ENCODE results near the gene TBC1D7. TPM values are rescaled to one million over a fixed set of nuclear protein-coding genes. Genes with fewer than 3 reads are reported as not detected.

The TBC1D7 gene
- total RNA-seq, 2 donors from 2014 or later, result 20.3 to 22.8 TPM

- Mint-ChIP-seq H3K27ac (peak overlapping the region; percentile 72), H3K27me3 (ENCODE audit: low read depth) (no peaks in the 10 kb centered on the region), H3K4me3 (peak overlapping the region; percentile 48 to 52), H3K36me3 (ENCODE audit: insufficient read depth in 2 of 2) (peaks cover 4 to 25% of the 10 kb centered on the region in 2 donors), H3K4me1 (ENCODE audit: low read depth) (peaks cover 31% of the 10 kb centered on the region), H3K9me3 (no peaks in the 10 kb centered on the region)
- peak; percentile 51 to 61 for DNase-seq
- peak in 1 of 2 donors; percentile 8 for ATAC-seq (replicated peaks in 1 of 2)
Measured at GRCh38 chr6:13303668-13304017, 24.7 kb downstream of the TBC1D7 start.

DNA sequence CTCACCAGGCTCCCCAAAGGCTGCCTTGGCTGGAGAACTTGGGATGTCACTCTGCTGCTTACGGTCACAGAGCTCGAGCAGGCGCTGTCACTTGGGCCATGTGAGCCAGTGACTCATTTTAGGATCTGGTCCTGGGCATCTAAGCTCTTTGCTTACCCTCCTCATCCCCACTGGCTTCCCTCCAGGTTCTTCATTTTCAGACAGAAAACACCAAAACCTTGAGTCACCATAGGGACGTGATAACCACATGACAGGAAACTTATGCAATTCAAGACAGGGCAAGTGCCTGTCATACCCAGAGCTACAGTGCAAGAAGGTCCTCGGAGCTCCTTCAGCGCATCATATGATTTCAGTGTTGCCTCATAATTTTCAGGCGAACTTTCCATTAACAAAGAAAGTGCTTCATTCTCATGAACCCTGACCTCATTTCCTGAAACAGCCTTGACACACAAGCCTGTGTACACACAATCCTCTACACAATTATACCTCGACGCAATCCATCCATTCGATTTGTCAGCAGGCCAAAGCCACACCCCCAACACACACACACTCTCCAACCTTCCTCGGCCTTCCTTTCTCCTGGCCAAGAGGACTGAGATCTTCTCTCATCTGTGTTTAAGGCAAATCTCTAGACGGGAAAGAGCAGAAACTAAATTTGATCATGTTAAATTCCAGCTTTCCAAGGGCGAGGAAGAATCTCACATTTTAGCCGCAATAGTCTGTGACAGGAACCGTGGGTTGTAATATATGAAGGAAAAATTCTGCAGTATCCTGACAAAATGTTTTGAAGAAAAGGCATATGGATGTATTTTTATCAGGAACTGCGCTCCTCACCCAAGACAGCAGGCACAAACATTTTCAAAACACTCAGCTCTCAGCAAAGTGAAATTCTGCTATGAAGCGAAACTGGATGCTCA is 25.3 kb downstream of the TBC1D7 start:
- H3K27ac Mint-ChIP-seq, result peak overlapping the region; percentile 72
- peaks cover 31% of the 10 kb centered on the region for H3K4me1 Mint-ChIP-seq (ENCODE audit: low read depth)
- H3K36me3 Mint-ChIP-seq (ENCODE audit: insufficient read depth in 2 of 2), result peaks cover 3 to 25% of the 10 kb centered on the region in 2 donors
- DNase-seq (peak; percentile 82 to 83), ATAC-seq (replicated peaks in 1 of 2) (peak; percentile 96)
- H3K9me3 Mint-ChIP-seq, result no peaks in the 10 kb centered on the region
- H3K4me3 Mint-ChIP-seq, result peak overlapping the region; percentile 48 to 67
- no peaks in the 10 kb centered on the region for H3K27me3 Mint-ChIP-seq (ENCODE audit: low read depth)

GRCh38 chr6:13302291-13302690 is 26.0 kb downstream of the TBC1D7 start:
- Mint-ChIP-seq H3K27ac (peak overlapping the region; percentile 72), H3K27me3 (ENCODE audit: low read depth) (no peaks in the 10 kb centered on the region), H3K36me3 (ENCODE audit: insufficient read depth in 2 of 2) (peaks cover 3 to 23% of the 10 kb centered on the region in 2 donors), H3K4me3 (peak overlapping the region; percentile 48 to 67), H3K4me1 (ENCODE audit: low read depth) (peaks cover 31% of the 10 kb centered on the region), H3K9me3 (no peaks in the 10 kb centered on the region)
- ATAC-seq (replicated peaks in 1 of 2) (no peak), DNase-seq (no peak)

GRCh38 chr6:13300643-13301590 is 27.4 kb downstream of the TBC1D7 start:
- no peak for DNase-seq
- ATAC-seq (replicated peaks in 1 of 2), result no peak
- H3K4me1 Mint-ChIP-seq (ENCODE audit: low read depth), result peaks cover 31% of the 10 kb centered on the region
- no peak overlapping the region for H3K4me3 Mint-ChIP-seq
- no peaks in the 10 kb centered on the region for H3K27me3 Mint-ChIP-seq (ENCODE audit: low read depth)
- no peak overlapping the region for H3K27ac Mint-ChIP-seq
- H3K36me3 Mint-ChIP-seq (ENCODE audit: insufficient read depth in 2 of 2), result peaks cover 3 to 18% of the 10 kb centered on the region in 2 donors
- H3K9me3 Mint-ChIP-seq, result no peaks in the 10 kb centered on the region

- peaks cover 30% of the 10 kb centered on the region for H3K4me1 Mint-ChIP-seq (ENCODE audit: low read depth)
- ATAC-seq (replicated peaks in 1 of 2) (no peak), DNase-seq (no peak)
- H3K9me3 Mint-ChIP-seq, result no peaks in the 10 kb centered on the region
- no peaks in the 10 kb centered on the region for H3K27me3 Mint-ChIP-seq (ENCODE audit: low read depth)
- no peak overlapping the region for H3K4me3 Mint-ChIP-seq
- no peak overlapping the region for H3K27ac Mint-ChIP-seq
- peaks cover 3 to 23% of the 10 kb centered on the region in 2 donors for H3K36me3 Mint-ChIP-seq (ENCODE audit: insufficient read depth in 2 of 2)
Measured at GRCh38 chr6:13299918-13300317, 28.4 kb downstream of the TBC1D7 start.

DNA sequence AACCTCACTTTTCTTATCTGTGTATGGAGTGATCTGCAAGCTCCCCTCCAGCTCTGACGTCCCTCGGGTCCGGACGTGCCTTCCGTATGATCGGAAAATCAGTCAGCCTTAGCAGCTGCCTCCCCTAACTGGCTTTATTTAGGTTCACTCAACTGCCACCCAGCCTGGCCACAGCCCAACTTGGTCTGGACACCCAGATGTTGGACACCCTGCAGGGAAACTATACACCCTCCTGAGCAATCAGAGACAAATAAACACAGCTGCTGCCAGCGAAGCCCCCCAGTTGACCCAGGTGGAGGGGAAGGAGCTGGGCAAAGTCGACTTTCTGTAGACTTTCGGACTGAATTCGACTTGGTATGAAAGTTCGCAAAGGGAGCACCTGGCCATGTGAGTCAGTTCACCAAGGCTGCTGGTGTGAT is 28.9 kb downstream of the TBC1D7 start:
- Mint-ChIP-seq H3K4me3 (no peak overlapping the region), H3K9me3 (no peaks in the 10 kb centered on the region), H3K4me1 (ENCODE audit: low read depth) (peaks cover 25% of the 10 kb centered on the region), H3K27ac (no peak overlapping the region), H3K36me3 (ENCODE audit: insufficient read depth in 2 of 2) (peaks cover 6 to 25% of the 10 kb centered on the region in 2 donors), H3K27me3 (ENCODE audit: low read depth) (no peaks in the 10 kb centered on the region)
- DNase-seq (no peak), ATAC-seq (replicated peaks in 1 of 2) (no peak)

GRCh38 chr6:13298446-13298845 is 29.9 kb downstream of the TBC1D7 start:
- no peak for DNase-seq
- Mint-ChIP-seq H3K27ac (no peak overlapping the region), H3K4me1 (ENCODE audit: low read depth) (peaks cover 16% of the 10 kb centered on the region), H3K27me3 (ENCODE audit: low read depth) (no peaks in the 10 kb centered on the region), H3K9me3 (no peaks in the 10 kb centered on the region), H3K36me3 (ENCODE audit: insufficient read depth in 2 of 2) (peaks cover 9 to 27% of the 10 kb centered on the region in 2 donors), H3K4me3 (no peak overlapping the region)
- no peak for ATAC-seq (replicated peaks in 1 of 2)

- no peak for DNase-seq
- H3K27ac Mint-ChIP-seq, result no peak overlapping the region
- ATAC-seq (replicated peaks in 1 of 2), result no peak
- no peaks in the 10 kb centered on the region for H3K27me3 Mint-ChIP-seq (ENCODE audit: low read depth)
- no peak overlapping the region for H3K4me3 Mint-ChIP-seq
- peaks cover 6 to 21% of the 10 kb centered on the region in 2 donors for H3K36me3 Mint-ChIP-seq (ENCODE audit: insufficient read depth in 2 of 2)
- no peaks in the 10 kb centered on the region for H3K9me3 Mint-ChIP-seq
- H3K4me1 Mint-ChIP-seq (ENCODE audit: low read depth), result peaks cover 5% of the 10 kb centered on the region
Measured at GRCh38 chr6:13297391-13297790, 30.9 kb downstream of the TBC1D7 start.

- no peak for DNase-seq
- no peak overlapping the region for H3K4me3 Mint-ChIP-seq
- H3K36me3 Mint-ChIP-seq (ENCODE audit: insufficient read depth in 2 of 2), result peaks cover 6 to 21% of the 10 kb centered on the region in 2 donors
- no peaks in the 10 kb centered on the region for H3K27me3 Mint-ChIP-seq (ENCODE audit: low read depth)
- no peaks in the 10 kb centered on the region for H3K9me3 Mint-ChIP-seq
- H3K27ac Mint-ChIP-seq, result no peak overlapping the region
- H3K4me1 Mint-ChIP-seq (ENCODE audit: low read depth), result no peaks in the 10 kb centered on the region
- ATAC-seq (replicated peaks in 1 of 2), result no peak
Measured at GRCh38 chr6:13296536-13296997, 31.8 kb downstream of the TBC1D7 start.

- Mint-ChIP-seq H3K27me3 (ENCODE audit: low read depth) (no peaks in the 10 kb centered on the region), H3K4me3 (no peak overlapping the region), H3K27ac (no peak overlapping the region), H3K9me3 (no peaks in the 10 kb centered on the region), H3K36me3 (ENCODE audit: insufficient read depth in 2 of 2) (peaks cover 6 to 19% of the 10 kb centered on the region in 2 donors), H3K4me1 (ENCODE audit: low read depth) (no peaks in the 10 kb centered on the region)
- DNase-seq (no peak), ATAC-seq (replicated peaks in 1 of 2) (no peak)
Measured at GRCh38 chr6:13295576-13295975, 32.8 kb downstream of the TBC1D7 start.

GRCh38 chr6:13294499-13295069 is 33.8 kb downstream of the TBC1D7 start:
- no peaks in the 10 kb centered on the region for H3K4me1 Mint-ChIP-seq (ENCODE audit: low read depth)
- no peak for ATAC-seq (replicated peaks in 1 of 2)
- H3K9me3 Mint-ChIP-seq, result no peaks in the 10 kb centered on the region
- peaks cover 9 to 20% of the 10 kb centered on the region in 2 donors for H3K36me3 Mint-ChIP-seq (ENCODE audit: insufficient read depth in 2 of 2)
- no peak for DNase-seq
- no peaks in the 10 kb centered on the region for H3K27me3 Mint-ChIP-seq (ENCODE audit: low read depth)
- no peak overlapping the region for H3K4me3 Mint-ChIP-seq
- H3K27ac Mint-ChIP-seq, result no peak overlapping the region

- no peaks in the 10 kb centered on the region for H3K4me1 Mint-ChIP-seq (ENCODE audit: low read depth)
- peaks cover 12 to 23% of the 10 kb centered on the region in 2 donors for H3K36me3 Mint-ChIP-seq (ENCODE audit: insufficient read depth in 2 of 2)
- DNase-seq, result no peak
- no peak for ATAC-seq (replicated peaks in 1 of 2)
- no peaks in the 10 kb centered on the region for H3K9me3 Mint-ChIP-seq
- no peaks in the 10 kb centered on the region for H3K27me3 Mint-ChIP-seq (ENCODE audit: low read depth)
- no peak overlapping the region for H3K4me3 Mint-ChIP-seq
- no peak overlapping the region for H3K27ac Mint-ChIP-seq
Measured at GRCh38 chr6:13292774-13293173, 35.6 kb downstream of the TBC1D7 start.

All from activated T-cell treated with anti-CD3 and anti-CD28 coated beads, Interleukin-2, amount 50 U/mL, for 72 hours (primary cell).